DLD1 (cell line): ENCODE results near the gene SMARCAD1.

Experiments
- in situ Hi-C: cut with HindIII; loops from 2 replicates; pipeline ENCODE4 v1.10.0; 2017; ENCODE audit warnings: low sequenced_read_pairs

SMARCAD1 gene, protein sequence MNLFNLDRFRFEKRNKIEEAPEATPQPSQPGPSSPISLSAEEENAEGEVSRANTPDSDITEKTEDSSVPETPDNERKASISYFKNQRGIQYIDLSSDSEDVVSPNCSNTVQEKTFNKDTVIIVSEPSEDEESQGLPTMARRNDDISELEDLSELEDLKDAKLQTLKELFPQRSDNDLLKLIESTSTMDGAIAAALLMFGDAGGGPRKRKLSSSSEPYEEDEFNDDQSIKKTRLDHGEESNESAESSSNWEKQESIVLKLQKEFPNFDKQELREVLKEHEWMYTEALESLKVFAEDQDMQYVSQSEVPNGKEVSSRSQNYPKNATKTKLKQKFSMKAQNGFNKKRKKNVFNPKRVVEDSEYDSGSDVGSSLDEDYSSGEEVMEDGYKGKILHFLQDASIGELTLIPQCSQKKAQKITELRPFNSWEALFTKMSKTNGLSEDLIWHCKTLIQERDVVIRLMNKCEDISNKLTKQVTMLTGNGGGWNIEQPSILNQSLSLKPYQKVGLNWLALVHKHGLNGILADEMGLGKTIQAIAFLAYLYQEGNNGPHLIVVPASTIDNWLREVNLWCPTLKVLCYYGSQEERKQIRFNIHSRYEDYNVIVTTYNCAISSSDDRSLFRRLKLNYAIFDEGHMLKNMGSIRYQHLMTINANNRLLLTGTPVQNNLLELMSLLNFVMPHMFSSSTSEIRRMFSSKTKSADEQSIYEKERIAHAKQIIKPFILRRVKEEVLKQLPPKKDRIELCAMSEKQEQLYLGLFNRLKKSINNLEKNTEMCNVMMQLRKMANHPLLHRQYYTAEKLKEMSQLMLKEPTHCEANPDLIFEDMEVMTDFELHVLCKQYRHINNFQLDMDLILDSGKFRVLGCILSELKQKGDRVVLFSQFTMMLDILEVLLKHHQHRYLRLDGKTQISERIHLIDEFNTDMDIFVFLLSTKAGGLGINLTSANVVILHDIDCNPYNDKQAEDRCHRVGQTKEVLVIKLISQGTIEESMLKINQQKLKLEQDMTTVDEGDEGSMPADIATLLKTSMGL

DNA sequence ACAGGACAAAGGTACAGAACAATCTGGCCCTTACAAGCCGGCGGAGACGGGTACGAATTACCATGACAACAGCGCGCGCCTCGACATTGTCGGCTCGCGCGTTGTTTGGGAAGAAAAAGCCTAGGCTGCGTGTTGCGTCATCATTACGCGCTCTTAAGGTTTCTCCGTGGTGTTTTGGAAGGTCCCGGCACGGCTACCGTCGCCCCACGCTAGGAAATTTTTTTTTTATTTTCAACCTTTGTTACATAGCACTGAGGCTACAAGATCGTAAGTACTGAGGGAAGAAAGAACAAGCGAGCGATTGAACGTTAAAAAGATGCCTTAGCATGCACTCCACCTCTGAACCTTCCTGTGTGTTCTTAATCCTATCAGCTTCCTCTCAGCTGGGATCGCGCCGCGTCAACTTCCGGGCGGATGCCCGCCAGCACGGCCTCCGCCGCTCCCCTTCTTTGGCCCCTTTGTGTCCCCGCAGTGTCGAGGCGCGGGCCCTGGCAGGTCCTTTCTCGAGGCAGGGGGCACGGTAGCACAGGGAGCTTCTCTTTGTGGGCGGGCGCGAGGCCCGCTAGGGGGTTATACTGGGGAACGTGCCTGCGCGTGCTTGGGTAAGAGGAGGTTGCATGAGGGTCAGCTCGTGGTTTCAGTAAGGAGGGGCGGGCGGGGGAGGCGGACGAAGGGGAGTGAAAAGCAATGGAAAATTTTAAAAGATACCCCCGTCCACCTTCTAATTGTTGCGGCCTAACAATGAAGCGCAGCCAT, at the start of gene SMARCAD1:
Gene SMARCAD1, plus strand, starts transcription at position 397 of the 756 bp plus-strand sequence. CDS start 530 bp downstream, outside the sequence.
- in situ Hi-C loops, result no loop called here

DNA sequence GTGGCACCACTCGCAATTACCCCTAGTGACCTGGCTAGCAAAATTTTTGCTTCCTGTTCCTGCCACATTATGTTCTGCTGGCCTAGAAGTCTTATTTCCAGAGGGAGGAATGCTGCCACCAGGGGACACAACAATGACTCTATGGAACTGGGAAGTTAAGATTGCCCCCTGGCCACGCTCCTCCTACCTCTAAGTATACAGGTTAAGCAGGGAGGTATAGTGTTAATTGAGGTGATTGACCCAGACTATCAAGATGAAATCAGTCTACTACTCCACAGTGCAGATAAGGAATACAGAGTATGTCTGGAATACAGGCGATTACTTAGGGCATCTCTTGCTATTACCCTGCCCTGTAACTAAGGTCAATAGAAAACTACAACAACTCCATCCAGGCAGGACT, 48.8 kb upstream of the SMARCAD1 start:
- in situ Hi-C loops, result no loop called here

DNA sequence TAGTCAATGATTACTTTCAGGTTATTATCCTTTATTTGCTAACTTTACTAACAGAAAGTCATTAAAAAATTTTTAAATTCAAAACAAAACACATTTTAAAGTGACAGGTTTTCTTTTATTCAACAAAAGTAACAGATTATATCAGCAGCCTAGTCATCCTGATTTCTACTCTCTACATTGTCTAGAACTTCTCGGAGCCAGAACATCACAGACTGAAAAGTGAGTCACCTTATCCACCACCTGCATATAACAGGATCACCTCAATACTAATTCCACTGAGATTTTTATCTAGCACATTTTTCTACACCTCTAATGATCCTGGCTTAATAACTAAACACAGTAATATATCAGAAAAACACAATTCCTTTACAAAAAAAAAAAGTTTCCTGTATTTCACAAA, 47.9 kb upstream of the SMARCAD1 start:
- in situ Hi-C loops, result no loop called here

DNA sequence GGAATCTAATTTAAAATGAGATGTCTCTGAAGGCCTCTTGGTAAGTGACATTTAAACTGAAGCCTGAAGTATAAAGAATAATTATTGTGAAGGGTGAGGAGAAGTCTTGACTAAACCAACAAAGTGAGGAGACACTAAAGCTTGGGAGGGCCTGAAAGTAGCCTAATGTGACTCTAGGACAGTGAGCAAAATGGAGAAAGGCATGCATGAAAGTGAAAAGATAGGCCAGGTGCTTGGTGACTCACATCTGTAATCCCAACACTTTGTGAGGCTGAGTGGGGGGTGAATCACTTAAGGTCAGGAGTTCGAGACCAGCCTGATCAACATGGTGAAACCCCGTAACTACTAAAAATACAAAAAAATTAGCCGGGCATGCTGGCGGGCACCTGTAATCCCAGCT, 46.9 kb upstream of the SMARCAD1 start:
- in situ Hi-C loops, result no loop called here

DNA sequence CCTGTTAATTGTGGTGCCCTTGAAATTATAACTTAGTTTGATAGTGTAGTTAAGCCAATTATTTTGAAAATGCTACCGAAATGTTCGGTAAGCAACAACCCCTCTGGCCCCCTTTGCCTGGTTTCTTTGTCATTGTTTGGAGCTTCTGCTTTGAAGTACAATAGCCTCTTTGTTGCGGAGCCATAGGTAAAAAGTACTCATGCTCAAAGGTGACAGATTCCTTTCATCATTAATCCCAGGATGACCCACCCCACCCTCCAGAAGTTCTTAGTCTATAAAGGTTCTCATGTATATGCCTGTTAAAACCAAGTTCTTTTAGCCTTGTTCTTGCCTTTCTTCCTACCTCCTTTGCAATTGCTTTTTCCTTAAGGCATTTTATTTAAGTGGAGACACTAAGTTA, 42.4 kb upstream of the SMARCAD1 start:
- in situ Hi-C loops, result no loop called here

DNA sequence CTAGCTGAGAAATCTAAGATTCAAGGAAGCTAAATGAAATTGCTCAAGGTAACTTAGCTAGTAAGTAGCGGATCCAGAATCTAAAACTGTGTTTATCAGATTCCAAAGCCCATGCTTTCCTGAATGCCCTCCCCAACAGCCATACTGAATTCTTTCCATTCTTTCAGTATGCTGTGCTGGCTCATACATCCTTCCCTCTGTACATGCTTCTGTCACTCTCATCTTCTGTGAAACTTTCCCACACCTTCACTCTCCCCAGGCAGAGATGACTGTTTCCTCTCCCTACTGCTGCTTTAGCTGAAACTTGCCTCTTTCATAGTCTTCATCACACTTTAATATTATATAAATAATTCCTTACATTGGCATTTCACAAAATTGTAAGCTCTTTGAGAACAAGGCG, 39.3 kb upstream of the SMARCAD1 start:
- in situ Hi-C loops, result no loop called here

DNA sequence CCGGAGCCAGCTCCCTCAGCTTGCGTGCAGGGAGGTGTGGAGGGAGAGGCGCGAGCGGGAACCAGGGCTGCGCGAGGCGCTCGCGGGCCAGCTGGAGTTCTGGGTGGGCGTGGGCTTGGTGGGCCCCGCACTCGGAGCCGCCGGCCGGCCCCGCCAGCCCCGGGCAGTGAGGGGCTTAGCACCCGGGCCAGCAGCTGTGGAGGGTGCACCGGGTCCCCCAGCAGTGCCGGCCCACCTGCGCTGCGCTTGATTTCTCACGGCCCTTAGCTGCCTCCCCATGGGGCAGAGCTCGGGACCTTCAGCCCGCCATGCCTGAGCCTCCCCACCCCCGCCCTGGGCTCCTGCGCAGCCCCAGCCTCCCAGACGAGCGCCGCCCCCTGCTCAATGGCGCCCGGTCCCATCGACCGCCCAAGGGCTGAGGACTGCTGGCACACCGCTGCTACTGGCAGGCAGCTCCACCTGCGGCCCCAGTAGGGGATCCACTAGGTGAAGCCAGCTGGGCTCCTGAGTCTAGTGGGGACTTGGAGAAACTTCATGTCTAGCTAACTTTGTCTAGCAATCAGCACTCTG, 37.8 kb upstream of the SMARCAD1 start:
- in situ Hi-C loops, result no loop called here

DNA sequence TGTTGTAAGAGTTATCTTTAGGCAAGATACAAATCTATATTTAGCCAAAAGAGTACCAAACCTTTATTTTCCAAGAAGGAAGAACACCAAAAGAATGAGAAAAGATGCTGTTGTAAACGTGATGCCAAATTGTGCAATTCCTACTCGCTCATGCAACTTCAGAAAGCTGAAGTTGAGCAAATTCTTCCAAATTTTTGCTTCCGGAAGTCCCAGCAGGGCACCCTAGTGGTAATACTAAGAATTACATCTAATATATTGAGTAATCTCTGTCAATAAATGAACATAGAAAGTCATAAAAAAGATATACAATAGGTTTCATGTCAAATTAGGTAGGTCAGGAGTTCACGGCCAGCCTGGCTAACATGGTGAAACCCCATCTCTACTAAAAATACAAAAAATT, 36.0 kb upstream of the SMARCAD1 start:
- in situ Hi-C loops, result no loop called here

DNA sequence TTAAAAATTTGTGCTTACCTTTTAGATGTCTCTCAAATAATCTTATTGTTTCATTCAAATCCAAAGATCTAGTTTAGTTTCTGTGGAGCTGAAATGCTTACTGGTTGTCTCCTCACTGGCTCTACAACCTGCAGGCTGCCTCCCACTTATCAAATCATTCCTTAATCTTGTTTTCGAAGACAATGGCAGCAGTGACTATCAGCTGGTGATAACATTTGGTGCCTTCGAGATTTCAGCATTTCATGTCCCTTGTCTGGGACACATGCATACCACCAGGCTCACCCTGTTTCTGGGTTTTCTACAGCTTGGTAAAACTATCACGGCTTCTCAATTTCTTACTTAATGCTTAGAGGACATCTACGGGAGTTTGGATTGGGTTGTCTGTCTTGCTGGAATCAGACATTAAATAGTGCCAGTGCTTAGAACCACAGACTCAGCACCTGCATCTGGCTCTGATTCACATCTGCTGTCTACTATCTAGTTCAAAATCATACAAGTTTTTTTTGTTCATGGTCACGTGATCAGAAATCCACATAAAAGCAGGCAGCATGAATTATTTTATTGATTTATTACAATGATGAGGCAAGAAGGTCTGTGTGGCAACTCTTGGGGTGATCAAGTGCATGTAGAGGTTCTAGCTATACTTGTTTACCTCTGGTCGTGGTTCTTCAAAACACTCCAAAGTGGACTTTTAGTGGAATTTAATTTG, 32.0 kb upstream of the SMARCAD1 start:
- in situ Hi-C loops, result no loop called here

DNA sequence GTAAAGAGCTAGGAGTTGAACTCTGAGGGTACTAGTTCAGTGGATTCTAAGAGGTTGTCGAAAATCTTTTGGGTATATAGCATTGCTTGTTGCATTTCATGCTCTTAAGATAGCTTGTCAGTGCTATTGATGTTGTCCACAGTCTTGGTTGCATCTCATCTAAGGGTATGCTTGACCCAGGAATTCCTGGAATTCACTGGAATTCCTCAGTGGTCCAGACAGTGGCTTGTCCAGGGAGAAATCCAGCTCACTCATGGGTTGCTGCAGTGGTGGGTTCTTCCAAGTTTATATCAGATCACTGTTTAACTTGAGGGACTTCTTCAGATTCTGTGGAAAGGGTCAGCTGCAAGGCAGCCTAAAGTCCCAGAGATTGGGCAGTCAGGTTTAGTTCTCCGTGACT, 29.8 kb upstream of the SMARCAD1 start:
- in situ Hi-C loops, result no loop called here

DNA sequence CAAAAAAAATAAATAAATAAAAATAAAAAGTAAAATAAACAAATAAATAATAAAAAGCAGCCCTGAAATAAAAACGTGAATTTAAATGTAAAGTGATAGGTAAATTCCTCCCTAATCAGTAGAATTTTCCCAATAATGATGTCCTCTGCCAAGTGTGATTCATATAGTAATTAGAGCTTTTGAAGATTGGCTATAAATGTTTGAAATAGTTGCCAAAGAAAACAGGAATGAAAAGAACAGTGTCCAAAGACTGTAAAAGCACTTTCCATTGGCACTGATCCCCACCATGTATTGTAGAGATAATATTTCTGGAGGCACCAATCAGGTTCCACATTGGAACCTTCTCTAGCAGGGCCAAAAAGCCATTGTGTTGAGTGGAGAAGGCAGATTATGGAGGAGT, 25.9 kb upstream of the SMARCAD1 start:
- in situ Hi-C loops, result no loop called here

DNA sequence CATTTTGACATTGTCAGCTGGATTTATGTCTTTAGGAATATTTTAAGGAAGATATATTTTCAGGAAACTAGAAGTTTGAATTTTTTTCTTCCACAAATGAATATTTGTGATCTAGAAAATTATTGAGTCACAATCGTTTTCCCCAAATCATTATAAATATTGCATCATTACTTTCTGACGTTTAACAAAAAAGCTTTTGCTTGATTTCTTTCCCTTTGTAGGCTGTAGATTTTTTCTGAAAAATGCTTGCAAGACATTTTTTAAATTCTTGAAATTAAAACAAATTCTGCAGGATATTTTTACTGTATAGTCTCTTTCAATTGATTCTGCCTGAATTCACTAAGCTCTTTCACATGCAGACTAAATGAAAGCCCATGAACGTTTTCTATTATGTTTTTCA, 4.9 kb upstream of the SMARCAD1 start:
- in situ Hi-C loops, result no loop called here

DNA sequence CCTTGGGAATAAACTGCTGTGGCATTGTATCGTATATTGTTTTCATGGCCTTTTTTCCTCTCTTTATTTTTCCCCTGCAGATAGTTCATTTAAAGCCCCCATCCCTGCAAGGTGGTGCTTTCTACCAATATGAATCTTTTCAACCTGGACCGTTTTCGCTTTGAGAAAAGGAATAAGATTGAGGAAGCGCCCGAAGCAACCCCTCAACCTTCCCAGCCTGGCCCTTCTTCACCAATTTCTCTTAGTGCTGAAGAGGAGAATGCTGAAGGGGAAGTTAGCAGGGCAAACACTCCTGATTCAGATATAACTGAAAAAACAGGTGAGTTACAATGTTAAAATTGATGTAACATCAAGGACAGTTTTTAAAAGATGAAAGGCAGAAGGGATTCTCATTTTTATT, 601 bp downstream of the SMARCAD1 start:
- in situ Hi-C loops, result no loop called here

DNA sequence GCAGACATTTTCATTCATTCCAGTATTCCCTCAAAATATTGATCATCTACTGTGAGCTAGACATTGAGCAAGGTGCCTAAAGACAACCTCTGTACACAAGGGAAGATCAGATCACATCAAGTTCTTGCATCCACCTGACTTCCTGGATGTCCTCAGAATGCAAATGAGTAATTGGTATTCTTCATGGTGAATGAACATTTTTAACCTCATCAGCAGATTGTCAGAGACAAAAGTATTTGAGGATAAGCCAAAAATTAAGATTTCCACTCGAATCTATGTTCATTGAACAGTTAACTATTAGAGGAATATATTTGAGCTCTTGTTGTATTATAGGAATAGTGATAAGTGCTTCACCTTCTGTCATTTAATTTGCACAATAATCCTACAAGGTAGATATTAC, 1.3 kb downstream of the SMARCAD1 start:
- in situ Hi-C loops, result no loop called here

DNA sequence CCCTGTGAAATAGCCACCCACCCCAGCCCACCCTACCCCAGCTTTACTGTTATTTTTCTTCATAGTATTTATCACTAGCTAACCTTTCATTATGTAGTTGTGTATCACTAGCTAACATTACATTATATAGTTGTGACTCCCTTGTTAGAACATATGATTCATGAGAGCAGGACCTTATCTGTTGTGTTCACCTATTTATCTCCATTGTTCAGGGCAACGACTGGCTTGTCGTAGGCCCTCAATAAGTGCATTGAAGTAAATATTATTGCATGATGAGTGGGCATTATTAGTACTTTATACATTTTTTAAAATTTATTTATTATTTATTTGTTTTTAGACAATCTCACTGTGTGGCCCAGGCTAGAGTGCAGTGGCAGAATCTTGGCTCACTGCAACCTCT, 4.2 kb downstream of the SMARCAD1 start:
- in situ Hi-C loops, result no loop called here

DNA sequence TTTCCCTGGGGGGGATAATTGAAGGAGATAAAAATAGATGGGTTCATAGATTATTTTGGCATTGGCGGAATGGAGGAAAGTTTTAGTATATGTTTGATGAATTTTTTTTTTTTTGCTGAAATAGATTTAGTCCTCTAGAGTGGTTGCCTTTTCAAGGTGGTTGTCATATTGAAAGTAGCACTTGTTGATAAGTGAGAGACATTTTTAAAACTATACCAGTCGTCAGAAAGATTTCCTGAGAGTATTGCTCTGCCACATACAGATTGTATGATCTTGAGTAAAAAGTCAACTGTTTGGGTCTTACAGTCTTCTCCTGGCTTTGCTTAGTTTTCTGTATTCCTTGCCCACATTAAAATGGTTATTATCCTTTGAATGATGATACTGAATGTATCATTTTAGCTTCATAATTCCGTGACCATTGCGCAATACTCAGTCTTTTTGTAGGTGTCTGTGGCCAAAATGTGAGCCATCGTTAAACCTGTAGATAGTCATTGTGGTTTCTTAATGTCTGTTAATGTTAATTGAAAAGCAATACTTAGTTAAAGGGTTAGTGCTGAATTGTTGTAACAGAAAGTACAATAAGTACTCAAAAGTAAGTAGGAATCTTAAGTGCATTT, 7.1 kb downstream of the SMARCAD1 start:
- in situ Hi-C loops, result no loop called here

DNA sequence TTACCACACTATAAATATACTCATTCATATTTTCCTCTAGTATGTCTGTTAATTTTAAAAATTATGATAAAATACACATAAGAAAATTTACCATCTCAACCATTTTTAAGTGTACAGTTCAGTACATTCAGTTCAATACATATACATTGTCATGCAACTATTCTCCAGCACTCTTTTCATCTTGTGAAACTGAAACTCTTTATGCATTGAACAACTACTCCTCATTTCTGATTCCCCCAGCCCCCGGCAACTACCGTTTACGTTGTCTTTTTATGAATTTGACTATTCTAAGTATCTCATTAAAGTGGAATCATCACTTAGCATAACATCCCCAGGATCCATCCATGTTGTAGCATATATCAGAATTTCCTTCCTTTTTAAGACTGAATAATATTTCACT, 8.7 kb downstream of the SMARCAD1 start:
- in situ Hi-C loops, result no loop called here

DNA sequence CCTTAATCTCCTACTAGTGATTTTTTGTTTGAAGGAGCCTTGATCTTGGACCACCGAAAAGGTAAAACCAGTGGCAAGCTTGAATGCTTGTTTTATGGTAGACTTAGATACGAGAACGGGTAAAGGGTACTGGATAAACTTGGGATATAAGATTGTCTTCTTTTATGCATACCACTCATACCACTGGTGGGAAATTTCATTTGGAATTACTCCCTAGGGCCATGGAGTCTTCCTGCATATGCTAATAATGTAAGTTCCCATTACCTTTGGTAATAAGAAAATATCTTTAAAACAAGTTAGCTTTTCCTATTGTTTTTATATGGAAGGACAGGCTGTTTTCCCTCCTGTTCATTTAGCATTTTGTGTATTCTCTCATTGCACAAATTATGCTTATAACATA, 11.7 kb downstream of the SMARCAD1 start:
- in situ Hi-C loops, result no loop called here

DNA sequence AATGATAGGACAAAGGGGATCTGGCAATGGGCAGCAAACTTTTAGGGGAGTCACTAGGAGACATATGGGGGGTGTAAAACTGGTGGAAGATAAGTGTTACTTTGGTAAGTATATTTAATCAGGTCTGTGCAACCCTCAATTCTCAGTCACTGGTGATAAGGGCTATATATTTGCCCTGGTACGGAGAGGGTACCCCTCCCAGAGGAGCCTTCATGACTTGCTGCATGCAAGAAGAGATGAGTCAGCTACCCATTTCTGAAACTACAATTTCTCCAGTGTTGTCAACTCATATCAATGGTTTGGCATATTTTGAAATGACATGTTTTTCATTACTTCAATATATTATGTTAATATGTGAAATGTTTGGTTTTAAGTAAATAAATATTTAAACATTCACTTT, 14.3 kb downstream of the SMARCAD1 start:
- in situ Hi-C loops, result no loop called here

DNA sequence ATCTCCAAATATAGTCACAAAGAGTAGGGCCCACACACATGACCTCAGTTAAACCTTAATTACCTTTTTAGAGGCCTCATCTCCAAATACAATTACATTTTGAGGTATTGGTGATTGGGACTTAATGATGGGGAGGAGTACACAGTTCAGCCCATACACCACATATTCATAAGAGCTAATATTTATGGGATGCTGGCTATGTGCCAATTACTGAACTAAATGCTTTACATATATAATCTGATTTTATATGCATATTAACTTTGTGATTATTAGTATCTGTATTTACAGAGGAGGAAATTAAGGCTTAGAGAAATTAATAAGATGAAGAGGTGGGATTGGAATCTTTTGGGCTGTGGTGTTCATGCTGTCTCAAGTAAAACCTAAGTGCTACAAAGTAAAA, 17.8 kb downstream of the SMARCAD1 start:
- in situ Hi-C loops, result no loop called here
